Panc1 (cell line): Measurements from ENCODE around the gene HRCT1. TPM values are rescaled to one million over a fixed set of nuclear protein-coding genes. Genes with fewer than 3 reads are reported as not detected.

Experiments used
- ATAC-seq: fragments of 200-7000 bp; cut with Tn5 transposase; 2 replicates; pipeline ENCODE4 v1.9.1; 2020; ENCODE audit warnings: mild to moderate bottlenecking, moderate library complexity
- BruUV-seq: library from RNA; stranded (reverse); fragments of 400-500 nt; replicated peaks from 2 replicates; lab custom pipeline; 2021; lab: Mats Ljungman, UMichigan
- CTCF ChIA-PET: fragments of 300-600 bp; sonication (Branson Sonifier 250); formaldehyde crosslinking; loops from one replicate; lab custom pipeline; 2022; ENCODE audit warnings: antibody characterized with exemption; lab: Charles Lee
- POLR2A ChIA-PET: fragments of 300-600 bp; sonication (Branson Sonifier 250); formaldehyde crosslinking; loops from one replicate; lab custom pipeline; 2022; ENCODE audit warnings: antibody characterized with exemption; lab: Charles Lee
- DNase-seq: peaks from one replicate; pipeline ENCODE4 v3.0.0-alpha.2; 2010; ENCODE audit warnings: low read depth, low spot score
- H3K27ac ChIP-seq: 2 replicates; pipeline ENCODE4 v1.5.1; 2011; ENCODE audit warnings: mild to moderate bottlenecking, low read length, inconsistent platforms
- H3K27me3 ChIP-seq: fragments of 200-500 bp; sonication (Bioruptor generic); 2 replicates; pipeline ENCODE4 v1.6.0; 2014; ENCODE audit warnings: low read length, inconsistent platforms; ENCODE audit not compliant: control insufficient read depth, insufficient read depth
- H3K36me3 ChIP-seq: fragments of 200-500 bp; sonication (Bioruptor generic); 2 replicates; pipeline ENCODE4 v1.5.1; 2014; ENCODE audit warnings: inconsistent platforms, mild to moderate bottlenecking, low read length, moderate library complexity; ENCODE audit not compliant: control insufficient read depth, insufficient read depth
- H3K4me1 ChIP-seq: 2 replicates; pipeline ENCODE4 v1.5.1; 2011; ENCODE audit warnings: inconsistent platforms, mild to moderate bottlenecking, low read length, moderate library complexity; ENCODE audit not compliant: control insufficient read depth, insufficient read depth
- H3K4me3 ChIP-seq, 2 experiments: 2 replicates each; pipeline ENCODE4 v1.5.1; 2011 to 2012; ENCODE audit warnings: low read depth in 2 of 2, low read length in 2 of 2, mild to moderate bottlenecking in 2 of 2, inconsistent platforms in 1 of 2, moderate library complexity in 1 of 2
- H3K9me3 ChIP-seq: fragments of 200-500 bp; sonication (Bioruptor generic); 2 replicates; pipeline ENCODE4 v1.5.1; 2014; ENCODE audit warnings: low read depth, mild to moderate bottlenecking, inconsistent platforms, low read length, moderate library complexity; ENCODE audit not compliant: control insufficient read depth, insufficient read depth
- POLR2AphosphoS5 ChIP-seq: IDR thresholded peaks from 2 replicates; pipeline ENCODE4 v1.6.1; 2012; ENCODE audit warnings: mild to moderate bottlenecking, low read depth, low read length, moderate library complexity
- SIN3A ChIP-seq: IDR thresholded peaks from 2 replicates; pipeline ENCODE4 v1.6.1; 2012; ENCODE audit warnings: low read depth, mild to moderate bottlenecking, low read length, moderate library complexity, borderline replicate concordance; ENCODE audit not compliant: insufficient read depth
- TCF7L2 ChIP-seq: IDR thresholded peaks from 2 replicates; pipeline ENCODE4 v1.6.1; 2011; ENCODE audit warnings: mild to moderate bottlenecking, low read depth, low read length, inconsistent platforms
- in situ Hi-C: cut with HindIII; loops from 2 replicates; pipeline ENCODE4 v1.10.0; 2016; ENCODE audit warnings: low sequenced_read_pairs, low pct_unique_long_range_greater_than_20kb
- intact Hi-C: fragments of 100-400 bp; cut with micrococcal nuclease; formaldehyde crosslinking; loops from one replicate; pipeline ENCODE4 v1.10.0; 2022; ENCODE audit not compliant: unreplicated experiment
- total RNA-seq: library from RNA; stranded (reverse); gene quantifications from one replicate; pipeline ENCODE4 v1.2.1, GENCODE V29; 2021; ENCODE audit not compliant: unreplicated experiment
- TF ChIP-seq, protein P1 (sequence below), 2 experiments: IDR thresholded peaks; 2 replicates each; pipeline ENCODE4 v1.6.1; 2011 to 2012; ENCODE audit warnings: low read depth in 2 of 2, control low read depth in 1 of 2, low read length in 1 of 2, mild to moderate bottlenecking in 1 of 2, moderate library complexity in 1 of 2; ENCODE audit not compliant: insufficient read depth in 1 of 2
- TF ChIP-seq, protein P2 (sequence below): fragments of 450-650 bp; IDR thresholded peaks from 2 replicates; pipeline ENCODE4 v1.5.1; 2017; ENCODE audit warnings: mild to moderate bottlenecking

Gene HRCT1
- total RNA-seq, 1 experiment from 2014 or later: not detected

DNA sequence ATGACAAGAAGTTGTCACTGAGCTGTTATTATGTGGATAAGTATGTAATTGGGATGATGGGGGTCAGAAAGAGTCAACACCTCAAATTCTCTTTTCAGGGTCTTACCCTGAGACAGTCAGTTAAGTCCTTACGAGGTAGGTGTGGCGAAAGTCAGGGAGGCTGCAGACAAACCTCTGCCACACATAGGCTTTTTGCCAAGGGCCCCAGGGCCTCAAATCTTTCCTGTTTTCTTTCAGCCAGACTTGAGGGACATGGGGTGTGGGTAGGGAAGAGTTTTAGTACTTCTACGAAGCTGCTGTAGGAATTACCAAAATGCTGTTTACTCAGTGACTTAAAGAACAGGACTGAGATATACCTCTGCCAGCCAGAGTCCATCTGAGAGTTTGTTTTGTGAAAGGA, 38.2 kb downstream of the HRCT1 start:
- CTCF ChIA-PET: interaction anchor here (0.6 to 1.8 kb wide), 4 partner anchors 41 to 221 kb away, joined by 3 to 10 read pairs (median 7); no protein-coding TSS in a partner anchor
- ATAC-seq: no peak

DNA sequence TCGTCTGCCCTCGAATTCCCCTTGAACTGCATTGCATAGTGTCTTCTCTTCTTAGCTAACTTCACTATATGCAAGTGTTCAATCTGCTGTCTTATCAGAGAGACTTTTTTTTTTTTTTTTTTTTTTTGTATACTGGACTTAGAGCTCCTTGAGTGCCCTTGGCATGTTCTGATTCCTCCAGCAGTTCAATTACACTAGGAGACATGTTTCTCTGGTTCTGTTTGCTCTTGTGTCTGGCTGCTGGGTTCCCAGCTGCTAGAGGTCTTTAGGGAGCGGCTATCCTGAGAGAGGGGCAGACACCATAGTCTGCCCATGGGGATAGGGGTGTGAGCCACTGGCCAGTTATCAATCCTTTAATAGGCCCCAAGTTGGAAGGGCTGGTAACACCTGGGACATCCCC, 38.8 kb downstream of the HRCT1 start:
- Histone ChIP-seq H3K27me3 (no peaks in the 10 kb centered on the region), H3K4me1 (no peaks in the 10 kb centered on the region), H3K4me3 (no peak overlapping the region), H3K9me3 (no peaks in the 10 kb centered on the region), H3K36me3 (no peaks in the 10 kb centered on the region), H3K27ac (no peak overlapping the region)
- DNase-seq (no peak), ATAC-seq (no peak; the same call in 1 of the 2 replicates)
- in situ Hi-C loops (no loop called here), intact Hi-C loops (loop anchor here (5.0 kb wide), 1 partner anchor 43 kb away; no protein-coding TSS in a partner anchor)
- TF ChIP-seq, protein P1, sequence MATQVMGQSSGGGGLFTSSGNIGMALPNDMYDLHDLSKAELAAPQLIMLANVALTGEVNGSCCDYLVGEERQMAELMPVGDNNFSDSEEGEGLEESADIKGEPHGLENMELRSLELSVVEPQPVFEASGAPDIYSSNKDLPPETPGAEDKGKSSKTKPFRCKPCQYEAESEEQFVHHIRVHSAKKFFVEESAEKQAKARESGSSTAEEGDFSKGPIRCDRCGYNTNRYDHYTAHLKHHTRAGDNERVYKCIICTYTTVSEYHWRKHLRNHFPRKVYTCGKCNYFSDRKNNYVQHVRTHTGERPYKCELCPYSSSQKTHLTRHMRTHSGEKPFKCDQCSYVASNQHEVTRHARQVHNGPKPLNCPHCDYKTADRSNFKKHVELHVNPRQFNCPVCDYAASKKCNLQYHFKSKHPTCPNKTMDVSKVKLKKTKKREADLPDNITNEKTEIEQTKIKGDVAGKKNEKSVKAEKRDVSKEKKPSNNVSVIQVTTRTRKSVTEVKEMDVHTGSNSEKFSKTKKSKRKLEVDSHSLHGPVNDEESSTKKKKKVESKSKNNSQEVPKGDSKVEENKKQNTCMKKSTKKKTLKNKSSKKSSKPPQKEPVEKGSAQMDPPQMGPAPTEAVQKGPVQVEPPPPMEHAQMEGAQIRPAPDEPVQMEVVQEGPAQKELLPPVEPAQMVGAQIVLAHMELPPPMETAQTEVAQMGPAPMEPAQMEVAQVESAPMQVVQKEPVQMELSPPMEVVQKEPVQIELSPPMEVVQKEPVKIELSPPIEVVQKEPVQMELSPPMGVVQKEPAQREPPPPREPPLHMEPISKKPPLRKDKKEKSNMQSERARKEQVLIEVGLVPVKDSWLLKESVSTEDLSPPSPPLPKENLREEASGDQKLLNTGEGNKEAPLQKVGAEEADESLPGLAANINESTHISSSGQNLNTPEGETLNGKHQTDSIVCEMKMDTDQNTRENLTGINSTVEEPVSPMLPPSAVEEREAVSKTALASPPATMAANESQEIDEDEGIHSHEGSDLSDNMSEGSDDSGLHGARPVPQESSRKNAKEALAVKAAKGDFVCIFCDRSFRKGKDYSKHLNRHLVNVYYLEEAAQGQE (IDR thresholded peaks at IDR 0.05; ENCODE audit: insufficient read depth in 1 of 2, low read depth in 2 of 2, low read length in 1 of 2): no peak
- no peak for TF ChIP-seq TCF7L2
- TF ChIP-seq, protein P2, sequence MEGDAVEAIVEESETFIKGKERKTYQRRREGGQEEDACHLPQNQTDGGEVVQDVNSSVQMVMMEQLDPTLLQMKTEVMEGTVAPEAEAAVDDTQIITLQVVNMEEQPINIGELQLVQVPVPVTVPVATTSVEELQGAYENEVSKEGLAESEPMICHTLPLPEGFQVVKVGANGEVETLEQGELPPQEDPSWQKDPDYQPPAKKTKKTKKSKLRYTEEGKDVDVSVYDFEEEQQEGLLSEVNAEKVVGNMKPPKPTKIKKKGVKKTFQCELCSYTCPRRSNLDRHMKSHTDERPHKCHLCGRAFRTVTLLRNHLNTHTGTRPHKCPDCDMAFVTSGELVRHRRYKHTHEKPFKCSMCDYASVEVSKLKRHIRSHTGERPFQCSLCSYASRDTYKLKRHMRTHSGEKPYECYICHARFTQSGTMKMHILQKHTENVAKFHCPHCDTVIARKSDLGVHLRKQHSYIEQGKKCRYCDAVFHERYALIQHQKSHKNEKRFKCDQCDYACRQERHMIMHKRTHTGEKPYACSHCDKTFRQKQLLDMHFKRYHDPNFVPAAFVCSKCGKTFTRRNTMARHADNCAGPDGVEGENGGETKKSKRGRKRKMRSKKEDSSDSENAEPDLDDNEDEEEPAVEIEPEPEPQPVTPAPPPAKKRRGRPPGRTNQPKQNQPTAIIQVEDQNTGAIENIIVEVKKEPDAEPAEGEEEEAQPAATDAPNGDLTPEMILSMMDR: no peak
- no peak for TF ChIP-seq SIN3A
- TF ChIP-seq POLR2AphosphoS5: no peak
- POLR2A ChIA-PET: no interaction called here
- BruUV-seq: no TSS peak
- CTCF ChIA-PET: interaction anchor here (0.6 to 1.8 kb wide), 5 partner anchors 38 to 220 kb away, joined by 3 to 10 read pairs (median 6); no protein-coding TSS in a partner anchor

More for the DNA sequence above, 38.2 kb downstream of the HRCT1 start:
- H3K27me3 ChIP-seq: no peaks in the 10 kb centered on the region
- no peak overlapping the region for H3K27ac ChIP-seq
- in situ Hi-C loops (no loop called here), intact Hi-C loops (no loop called here)
- no peaks in the 10 kb centered on the region for H3K9me3 ChIP-seq
- no peaks in the 10 kb centered on the region for H3K4me1 ChIP-seq
- TF ChIP-seq, protein P2: no peak
- TF ChIP-seq POLR2AphosphoS5: no peak
- TF ChIP-seq SIN3A: no peak
- TF ChIP-seq TCF7L2: no peak
- TF ChIP-seq, protein P1 (IDR thresholded peaks at IDR 0.05; ENCODE audit: insufficient read depth in 1 of 2, low read depth in 2 of 2, low read length in 1 of 2): no peak
- DNase-seq: no peak
- H3K36me3 ChIP-seq: no peaks in the 10 kb centered on the region
- no peak overlapping the region for H3K4me3 ChIP-seq
- BruUV-seq: no TSS peak
- POLR2A ChIA-PET: no interaction called here
